Heart right ventricle (tissue), 16 donors: ENCODE measurements around the gene XRCC5. TPM values are rescaled to one million over a fixed set of nuclear protein-coding genes. Genes with fewer than 3 reads are reported as not detected.

ENCODE experiments used
- ATAC-seq, 8 donors: fragments of 200-7000 bp; cut with Tn5 transposase; one replicate each; pipeline ENCODE4 v1.9.1; 2020; ENCODE audit warnings: mild to moderate bottlenecking in 8 of 8, moderate library complexity in 8 of 8, moderate number of reproducible peaks in 1 of 8
- DNase-seq, 2 donors: peaks; one replicate each; pipeline ENCODE4 v3.0.0-alpha.2; 2020
- H3K27ac ChIP-seq, 10 donors: fragments of 200-600 bp; sonication (generic) in 2 of 10; one replicate each; pipeline versions ENCODE4 v1.5.0 to v1.8.0; 2020 to 2022; ENCODE audit warnings: mild to moderate bottlenecking in 3 of 10
- H3K27me3 ChIP-seq, 7 donors: fragments of 200-600 bp; one replicate each; pipeline ENCODE4 v1.8.0; 2021 to 2022; ENCODE audit warnings: mild to moderate bottlenecking in 2 of 7
- H3K36me3 ChIP-seq, 9 donors: fragments of 200-600 bp; sonication (generic) in 1 of 9; one replicate each; pipeline versions ENCODE4 v1.5.0 to v1.8.0; 2020 to 2022; ENCODE audit warnings: mild to moderate bottlenecking in 2 of 9
- H3K4me1 ChIP-seq, 9 donors: fragments of 200-600 bp; sonication (generic) in 1 of 9; one replicate each; pipeline versions ENCODE4 v1.5.0 to v1.8.0; 2020 to 2022; ENCODE audit warnings: mild to moderate bottlenecking in 4 of 9
- H3K4me3 ChIP-seq, 10 donors: fragments of 200-600 bp; sonication (generic) in 2 of 10; one replicate each; pipeline versions ENCODE4 v1.5.0 to v1.8.0; 2020 to 2022; ENCODE audit warnings: mild to moderate bottlenecking in 7 of 10, moderate library complexity in 2 of 10
- H3K9me3 ChIP-seq, 11 donors: fragments of 200-600 bp in 10 of 11; sonication (generic) in 2 of 11; one replicate each; pipeline versions ENCODE4 v1.5.0 to v1.8.0; 2013 to 2022; ENCODE audit warnings: mild to moderate bottlenecking in 2 of 11, control low read depth in 1 of 11, moderate library complexity in 1 of 11
- CTCF ChIP-seq, 9 donors: fragments of 200-600 bp; sonication (generic) in 2 of 9; IDR thresholded peaks; one replicate each; pipeline versions ENCODE4 v1.5.0 to v1.8.0; 2021 to 2022; ENCODE audit warnings: antibody characterized with exemption in 9 of 9, mild to moderate bottlenecking in 5 of 9, moderate library complexity in 1 of 9
- WGBS, 2 donors: extraction: QIAGEN DNeasy Blood & Tissue Kit; methylation state at CpG; one replicate each; pipeline ENCODE4 v1.1.7; 2013; ENCODE audit warnings: inconsistent platforms in 1 of 2; 5-methylcytosine and 5-hydroxymethylcytosine counted together
- intact Hi-C, 10 donors: fragments of 100-400 bp; cut with DNase I; formaldehyde crosslinking; loops; one replicate each; pipeline versions ENCODE4 v1.11.1 to v1.14.2; 2022
- polyA plus RNA-seq, 2 donors: library from polyadenylated mRNA; stranded (reverse); fragments of 200-250 nt; gene quantifications; one replicate each; pipeline ENCODE4 v1.2.3, GENCODE V29; 2013
- total RNA-seq, 10 donors: library from RNA; stranded (reverse); fragmentation: NEBNext Ultra II Directional in 3 of 10; extraction: Animal tissue kit (Norgen Biotek cat#: 25700) in 3 of 10; gene quantifications; one replicate each; pipeline versions ENCODE4 v1.2.1 to v1.2.4, GENCODE V29; 2021 to 2023
- donor health status: Arrhythmogenic right ventricular cardiomyopathy.
- donor health status: ischemic (EF 13 %, LVEDD 7.1; RV severe dilation, severe dysfunction).
- donor health status: healthy with polysubstance abuse.
- donor health status: DM: no; HTN: yes; CAD: no.
- donor health status: DM: no; HTN: no; CAD: no.
- donor health status: ischemic (EF 25% LVEDD 6.9; RV normal size, moderate dysfunction).
- donor health status: ischemic (EF 25% LVEDD 5.7; RV mildly dilated, moderate dysfunction).
- donor health status: healthy.
- donor health status: DM: yes; HTN: yes; CAD: no.
- donor health status: Ischemic cardiomyopathy.
- donor health status: ischemic (EF 35%, LVEDD 5.7; RV mildly dilated, moderate dysfunction).
- donor health status: nonischemic (EF 11% LVEDD 7.7; RV severe dilation, severe dysfunction).
- donor health status: DM: yes; HTN: yes; CAD: no.
- donor health status: PGD.
- donor health status: ischemic (EF 29% LVEDD 5.4; RV normal size, mild dysfunction).
- donor health status: nonischemic (EF 23%, LVEDD 6.1; RV moderate dilation, normal function).

The XRCC5 gene
- total and polyA plus RNA-seq, 12 donors: 35.6 to 163 (median 134) TPM

- H3K4me1 ChIP-seq: peaks cover 0 to 43% (median 12%) of the 10 kb centered on the region in 9 donors
- no peak overlapping the region for H3K27ac ChIP-seq
- no peak overlapping the region for H3K4me3 ChIP-seq
- intact Hi-C loops: loop anchor here in 2 of 10 donors (10.0 kb wide), 2 partner anchors 285 to 295 kb away; partner anchors contain the start of gene SMARCAL1 (in 1 of the 2)
- H3K9me3 ChIP-seq: no peaks in the 10 kb centered on the region
- no peak for ATAC-seq
- TF ChIP-seq CTCF (IDR thresholded peaks at IDR 0.05): no peak
- H3K36me3 ChIP-seq: peaks cover 0 to 98% (median 64%) of the 10 kb centered on the region in 9 donors
- DNase-seq: no peak
- 86 to 90% methylated on average over 3 of the region's 3 CpGs for WGBS, 2 donors
- H3K27me3 ChIP-seq: no peaks in the 10 kb centered on the region
Measured at GRCh38 chr2:216119986-216120385, 10.8 kb downstream of the XRCC5 start.

GRCh38 chr2:216121255-216121654 is 12.1 kb downstream of the XRCC5 start:
- TF ChIP-seq CTCF (IDR thresholded peaks at IDR 0.05): no peak
- intact Hi-C loops: loop anchor here in 1 of 10 donors (10.0 kb wide), 1 partner anchor 284 kb away; no protein-coding TSS in a partner anchor
- WGBS, 2 donors: 89 to 90% methylated on average over 3 of the region's 3 CpGs
- Histone ChIP-seq H3K4me1 (peaks cover 0 to 31% (median 4%) of the 10 kb centered on the region in 9 donors), H3K27me3 (no peaks in the 10 kb centered on the region), H3K36me3 (peaks cover 0 to 100% (median 77%) of the 10 kb centered on the region in 9 donors), H3K4me3 (no peak overlapping the region), H3K9me3 (no peaks in the 10 kb centered on the region), H3K27ac (no peak overlapping the region)
- ATAC-seq (no peak), DNase-seq (no peak)

- 94% methylated on average over 5 of the region's 5 CpGs for WGBS, 2 donors
- Histone ChIP-seq H3K27me3 (no peaks in the 10 kb centered on the region), H3K4me3 (no peak overlapping the region), H3K36me3 (peaks cover 0 to 100% (median 85%) of the 10 kb centered on the region in 9 donors), H3K4me1 (peaks cover 0 to 13% (median 0%) of the 10 kb centered on the region in 9 donors), H3K9me3 (no peaks in the 10 kb centered on the region), H3K27ac (no peak overlapping the region)
- intact Hi-C loops: loop anchor here in 1 of 10 donors (10.0 kb wide), 1 partner anchor 278 kb away; no protein-coding TSS in a partner anchor
- no peak for TF ChIP-seq CTCF (IDR thresholded peaks at IDR 0.05)
- no peak for ATAC-seq
- DNase-seq: no peak
Measured at GRCh38 chr2:216126943-216127342, 17.8 kb downstream of the XRCC5 start.

- ATAC-seq: no peak
- no peaks in the 10 kb centered on the region for H3K27me3 ChIP-seq
- no peak for DNase-seq
- H3K27ac ChIP-seq: no peak overlapping the region
- H3K4me3 ChIP-seq: no peak overlapping the region
- peaks cover 0 to 13% (median 0%) of the 10 kb centered on the region in 9 donors for H3K4me1 ChIP-seq
- no peaks in the 10 kb centered on the region for H3K9me3 ChIP-seq
- H3K36me3 ChIP-seq: peaks cover 0 to 100% (median 87%) of the 10 kb centered on the region in 9 donors
- no peak for TF ChIP-seq CTCF (IDR thresholded peaks at IDR 0.05)
- WGBS, 2 donors: 84 to 88% methylated on average over 6 of the region's 6 CpGs
- intact Hi-C loops: no loop called here
Measured at GRCh38 chr2:216130346-216130971, 21.3 kb downstream of the XRCC5 start.
